ENCODE measurements around the gene ZNF668. TPM values are rescaled to one million over a fixed set of nuclear protein-coding genes. Genes with fewer than 3 reads are reported as not detected.
"Not testable (repeated sequence)": the region's sequence is repeated elsewhere in the genome, so short reads cannot be mapped to it uniquely, and the experiment has no call there.

ZNF668 gene
- total and polyA plus RNA-seq, 3 donors from 2014 or later = 10.1 to 20.2 (median 17.2) TPM

DNA sequence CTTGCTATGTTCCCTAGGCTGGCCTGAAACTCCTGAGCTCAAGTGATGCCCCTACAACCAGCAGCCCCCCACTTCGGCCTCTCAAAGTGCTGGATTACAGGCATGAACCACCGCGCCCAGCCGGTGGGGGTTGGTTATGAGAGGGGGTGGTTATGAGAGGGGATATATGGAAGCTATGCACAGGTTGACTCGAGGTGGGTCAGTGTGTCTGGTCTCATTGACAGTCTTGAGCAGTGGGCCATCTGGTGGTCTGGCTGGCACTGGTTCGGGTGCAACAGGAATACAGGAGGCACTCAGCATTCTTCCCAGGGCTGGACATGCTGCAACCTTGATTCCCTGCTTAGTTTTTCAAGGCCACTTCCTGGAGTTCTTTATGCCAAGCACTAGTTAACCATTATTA is 58.0 kb downstream of the ZNF668 start:
- Histone ChIP-seq H3K27ac (no peak overlapping the region), H3K36me3 (ENCODE audit: low read depth, missing control alignments) (no peaks in the 10 kb centered on the region), H3K4me1 (no peaks in the 10 kb centered on the region), H3K9me3 (no peaks in the 10 kb centered on the region), H3K4me3 (no peak overlapping the region), H3K27me3 (no peaks in the 10 kb centered on the region)
- DNase-seq = no peak
- intact Hi-C loops (cut with DNase I; ENCODE audit: low total_unique reads) = no loop called here
- WGBS, 2 donors = 68 to 71% methylated on average over 6 of the region's 6 CpGs
- TF ChIP-seq, protein P1, sequence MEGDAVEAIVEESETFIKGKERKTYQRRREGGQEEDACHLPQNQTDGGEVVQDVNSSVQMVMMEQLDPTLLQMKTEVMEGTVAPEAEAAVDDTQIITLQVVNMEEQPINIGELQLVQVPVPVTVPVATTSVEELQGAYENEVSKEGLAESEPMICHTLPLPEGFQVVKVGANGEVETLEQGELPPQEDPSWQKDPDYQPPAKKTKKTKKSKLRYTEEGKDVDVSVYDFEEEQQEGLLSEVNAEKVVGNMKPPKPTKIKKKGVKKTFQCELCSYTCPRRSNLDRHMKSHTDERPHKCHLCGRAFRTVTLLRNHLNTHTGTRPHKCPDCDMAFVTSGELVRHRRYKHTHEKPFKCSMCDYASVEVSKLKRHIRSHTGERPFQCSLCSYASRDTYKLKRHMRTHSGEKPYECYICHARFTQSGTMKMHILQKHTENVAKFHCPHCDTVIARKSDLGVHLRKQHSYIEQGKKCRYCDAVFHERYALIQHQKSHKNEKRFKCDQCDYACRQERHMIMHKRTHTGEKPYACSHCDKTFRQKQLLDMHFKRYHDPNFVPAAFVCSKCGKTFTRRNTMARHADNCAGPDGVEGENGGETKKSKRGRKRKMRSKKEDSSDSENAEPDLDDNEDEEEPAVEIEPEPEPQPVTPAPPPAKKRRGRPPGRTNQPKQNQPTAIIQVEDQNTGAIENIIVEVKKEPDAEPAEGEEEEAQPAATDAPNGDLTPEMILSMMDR (IDR thresholded peaks at IDR 0.05) = no peak
- no peak for TF ChIP-seq POLR2A (IDR thresholded peaks at IDR 0.05)

- intact Hi-C loops (cut with DNase I; ENCODE audit: low total_unique reads); H3K4me3 ChIP-seq; H3K27ac ChIP-seq; H3K36me3 ChIP-seq (ENCODE audit: low read depth, missing control alignments); DNase-seq; H3K4me1 ChIP-seq; H3K27me3 ChIP-seq; H3K9me3 ChIP-seq: not testable (repeated sequence)
Measured at GRCh38 chr16:31013292-31013691, 60.7 kb downstream of the ZNF668 start.

DNA sequence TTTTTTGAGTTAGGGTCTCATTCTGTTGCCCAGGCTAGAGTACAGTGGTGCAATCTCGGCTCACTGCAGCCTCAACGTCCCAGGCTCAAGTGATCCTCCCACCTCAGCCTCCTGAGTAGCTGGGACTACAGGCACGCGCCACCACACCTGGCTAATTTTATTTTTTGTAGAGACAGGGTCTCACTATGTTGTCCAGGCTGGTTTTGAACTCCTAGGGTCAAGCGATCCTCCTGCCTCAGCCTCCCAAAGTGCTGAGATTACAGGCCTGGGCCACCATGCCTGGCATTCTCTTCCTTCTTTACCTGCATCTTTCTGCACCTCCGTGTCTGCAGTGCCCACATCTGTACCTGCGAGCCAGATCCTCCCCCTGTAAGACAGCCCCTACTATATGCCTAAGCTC is 62.2 kb downstream of the ZNF668 start:
- H3K27ac ChIP-seq; intact Hi-C loops (cut with DNase I; ENCODE audit: low total_unique reads); H3K36me3 ChIP-seq (ENCODE audit: low read depth, missing control alignments); DNase-seq; H3K4me1 ChIP-seq; H3K27me3 ChIP-seq; H3K4me3 ChIP-seq; H3K9me3 ChIP-seq: not testable (repeated sequence)
- 80 to 88% methylated on average over 7 of the region's 7 CpGs for WGBS, 2 donors

Other genes with a start within 250 kb of the ZNF668 start
- 10 to 100 TPM; 49.6 to 57.4 TPM for gene BCL7C, start 180.2 kb downstream of the ZNF668 start, total RNA-seq
- 40.2 TPM for gene BCL7C, start 180.2 kb downstream of the ZNF668 start, polyA plus RNA-seq (ENCODE audit: insufficient read depth, low read depth, low replicate concordance)
- 1 to 10 TPM; 5.9 to 9.0 TPM for gene CTF1, start 177.6 kb downstream of the ZNF668 start, total RNA-seq
- 5.6 TPM for gene CTF1, start 177.6 kb downstream of the ZNF668 start, polyA plus RNA-seq (ENCODE audit: insufficient read depth, low read depth, low replicate concordance)
- 100 to 1,000 TPM; 142 to 149 TPM for gene FBXL19, start 150.7 kb downstream of the ZNF668 start, total RNA-seq
- 47.0 TPM for gene FBXL19, start 150.7 kb downstream of the ZNF668 start, polyA plus RNA-seq (ENCODE audit: insufficient read depth, low read depth, low replicate concordance)
- 10 to 100 TPM; 68.6 to 75.0 TPM for gene ORAI3, start 125.2 kb downstream of the ZNF668 start, total RNA-seq
- gene ORAI3, start 125.2 kb downstream of the ZNF668 start, polyA plus RNA-seq (ENCODE audit: insufficient read depth, low read depth, low replicate concordance) = 29.1 TPM
- 10 to 100 TPM; 45.7 to 45.8 TPM for gene SETD1A, start 116.5 kb downstream of the ZNF668 start, total RNA-seq
- 41.4 TPM for gene SETD1A, start 116.5 kb downstream of the ZNF668 start, polyA plus RNA-seq (ENCODE audit: insufficient read depth, low read depth, low replicate concordance)
- gene HSD3B7, start 89.0 kb downstream of the ZNF668 start, total RNA-seq = 1 to 10 TPM; 5.7 to 7.4 TPM
- 8.9 TPM for gene HSD3B7, start 89.0 kb downstream of the ZNF668 start, polyA plus RNA-seq (ENCODE audit: insufficient read depth, low read depth, low replicate concordance)
- 1 to 10 TPM; 6.3 to 8.7 TPM for gene STX1B, start 63.6 kb downstream of the ZNF668 start, total RNA-seq
- 5.8 TPM for gene STX1B, start 63.6 kb downstream of the ZNF668 start, polyA plus RNA-seq (ENCODE audit: insufficient read depth, low read depth, low replicate concordance)
- gene STX4, start 40.7 kb downstream of the ZNF668 start, total RNA-seq = 10 to 100 TPM; 50.9 to 56.9 TPM
- 37.1 TPM for gene STX4, start 40.7 kb downstream of the ZNF668 start, polyA plus RNA-seq (ENCODE audit: insufficient read depth, low read depth, low replicate concordance)
- 10 to 100 TPM; 68.9 to 74.0 TPM for gene ZNF646, start 182 bp upstream of the ZNF668 start, total RNA-seq
- gene ZNF646, start 182 bp upstream of the ZNF668 start, polyA plus RNA-seq (ENCODE audit: insufficient read depth, low read depth, low replicate concordance) = 80.3 TPM
- gene PRSS53, start 14.7 kb upstream of the ZNF668 start, total RNA-seq = 1 to 10 TPM; 2.7 to 6.1 TPM
- gene PRSS53, start 14.7 kb upstream of the ZNF668 start, polyA plus RNA-seq (ENCODE audit: insufficient read depth, low read depth, low replicate concordance) = 1.1 TPM
- gene VKORC1, start 20.6 kb upstream of the ZNF668 start, total RNA-seq = 100 to 1,000 TPM; 102 to 183 TPM
- gene VKORC1, start 20.6 kb upstream of the ZNF668 start, polyA plus RNA-seq (ENCODE audit: insufficient read depth, low read depth, low replicate concordance) = 102 TPM
- gene BCKDK, start 34.1 kb upstream of the ZNF668 start, total RNA-seq = 10 to 100 TPM; 68.8 to 69.1 TPM
- 34.5 TPM for gene BCKDK, start 34.1 kb upstream of the ZNF668 start, polyA plus RNA-seq (ENCODE audit: insufficient read depth, low read depth, low replicate concordance)
- 100 to 1,000 TPM in 1 of 2 donors, 10 to 100 TPM in 1; 96.9 to 111 TPM for gene KAT8, start 43.4 kb upstream of the ZNF668 start, total RNA-seq
- gene KAT8, start 43.4 kb upstream of the ZNF668 start, polyA plus RNA-seq (ENCODE audit: insufficient read depth, low read depth, low replicate concordance) = 86.0 TPM
- under 1 TPM; 0.74 to 0.79 TPM for gene PRSS8, start 61.5 kb upstream of the ZNF668 start, total RNA-seq
- 1.5 TPM for gene PRSS8, start 61.5 kb upstream of the ZNF668 start, polyA plus RNA-seq (ENCODE audit: insufficient read depth, low read depth, low replicate concordance)
- gene PRSS36, start 75.8 kb upstream of the ZNF668 start, total RNA-seq = 1 to 10 TPM; 7.1 to 8.3 TPM
- 5.4 TPM for gene PRSS36, start 75.8 kb upstream of the ZNF668 start, polyA plus RNA-seq (ENCODE audit: insufficient read depth, low read depth, low replicate concordance)
- 100 to 1,000 TPM; 205 to 217 TPM for gene FUS, start 105.9 kb upstream of the ZNF668 start, total RNA-seq
- gene FUS, start 105.9 kb upstream of the ZNF668 start, polyA plus RNA-seq (ENCODE audit: insufficient read depth, low read depth, low replicate concordance) = 423 TPM
- 10 to 100 TPM in 1 of 2 donors, 1 to 10 TPM in 1; 2.6 to 11.1 TPM for gene PYCARD, start 128.5 kb upstream of the ZNF668 start, total RNA-seq
- gene PYCARD, start 128.5 kb upstream of the ZNF668 start, polyA plus RNA-seq (ENCODE audit: insufficient read depth, low read depth, low replicate concordance) = 8.7 TPM
- gene TRIM72, start 139.9 kb upstream of the ZNF668 start, total RNA-seq = under 1 TPM; 0.50 to 0.55 TPM
- 0.58 TPM for gene TRIM72, start 139.9 kb upstream of the ZNF668 start, polyA plus RNA-seq (ENCODE audit: insufficient read depth, low read depth, low replicate concordance)
- not detected for gene PYDC1, start 142.9 kb upstream of the ZNF668 start, total RNA-seq
- gene PYDC1, start 142.9 kb upstream of the ZNF668 start, polyA plus RNA-seq (ENCODE audit: insufficient read depth, low read depth, low replicate concordance) = not detected
- gene ITGAM, start 185.7 kb upstream of the ZNF668 start, total RNA-seq = 1 to 10 TPM; 4.4 to 7.7 TPM
- gene ITGAM, start 185.7 kb upstream of the ZNF668 start, polyA plus RNA-seq (ENCODE audit: insufficient read depth, low read depth, low replicate concordance) = 7.1 TPM

All from testis (tissue), 3 donors.